H1 (cell line): ENCODE data around the gene PDE9A. TPM values are rescaled to one million over a fixed set of nuclear protein-coding genes. Genes with fewer than 3 reads are reported as not detected.

Experiments used
- CTCF ChIA-PET: fragments of 300-600 bp; sonication (Branson Sonifier 250); formaldehyde crosslinking; loops from one replicate; lab custom pipeline; 2021; ENCODE audit not compliant: partially characterized antibody; lab: Charles Lee
- POLR2A ChIA-PET: fragments of 300-600 bp; sonication (Branson Sonifier 250); formaldehyde crosslinking; loops from one replicate; lab custom pipeline; 2021; ENCODE audit warnings: inconsistent platforms; ENCODE audit not compliant: partially characterized antibody; lab: Charles Lee
- DNase-seq, 2 experiments: peaks; one replicate each; pipeline versions ENCODE4 v3.0.0 to v3.0.0-alpha.2; 2010 to 2022; ENCODE audit warnings: low spot score in 2 of 2, low read depth in 1 of 2, mixed read lengths in 1 of 2
- FAIRE-seq: peaks from 2 replicates; lab custom pipeline; 2011; peaks lifted over from hg19 to GRCh38; lab: Jason Lieb, UNC
- H2AFZ ChIP-seq: 2 replicates; pipeline ENCODE4 v1.8.1; 2012; ENCODE audit warnings: low read length, inconsistent platforms
- H2AK5ac ChIP-seq: 2 replicates; pipeline ENCODE4 v1.6.1; 2013; ENCODE audit warnings: low read depth, low read length
- H2BK120ac ChIP-seq: replicated peaks from 2 replicates; pipeline ENCODE3; 2013; ENCODE audit warnings: low read depth, low read length, inconsistent platforms
- H2BK12ac ChIP-seq: 2 replicates; pipeline ENCODE4 v1.6.1; 2013; ENCODE audit warnings: low read depth, low read length
- H2BK15ac ChIP-seq: 2 replicates; pipeline ENCODE4 v1.6.1; 2013; ENCODE audit warnings: low read length
- H2BK20ac ChIP-seq: 2 replicates; pipeline ENCODE4 v1.6.1; 2013; ENCODE audit warnings: low read length
- H2BK5ac ChIP-seq: 2 replicates; pipeline ENCODE4 v1.6.1; 2013; ENCODE audit warnings: low read depth, low read length
- H3K14ac ChIP-seq: 2 replicates; pipeline ENCODE4 v1.6.1; 2013; ENCODE audit warnings: inconsistent platforms; ENCODE audit not compliant: insufficient read length
- H3K18ac ChIP-seq: 2 replicates; pipeline ENCODE4 v1.6.1; 2013; ENCODE audit warnings: low read length; ENCODE audit errors: extremely low read depth
- H3K23ac ChIP-seq: 2 replicates; pipeline ENCODE4 v1.6.1; 2013; ENCODE audit warnings: inconsistent platforms; ENCODE audit not compliant: insufficient read length
- H3K23me2 ChIP-seq: 2 replicates; pipeline ENCODE4 v1.6.1; 2013; ENCODE audit warnings: low read depth, low read length
- H3K27ac ChIP-seq: 2 replicates; pipeline ENCODE4 v1.6.1; 2011; ENCODE audit warnings: low read depth, low read length, inconsistent platforms
- H3K27me3 ChIP-seq, 4 experiments: replicated peaks in 1 of 4; 1 replicate in 1 of 4; 2 replicates in 3 of 4; pipeline versions ENCODE4 v1.6.1 to v1.8.1; 2011 to 2013; ENCODE audit warnings: low read length in 3 of 4, mild to moderate bottlenecking in 3 of 4, inconsistent platforms in 2 of 4, mixed read lengths in 2 of 4, moderate library complexity in 1 of 4; ENCODE audit not compliant: control insufficient read depth in 3 of 4, insufficient read depth in 3 of 4; ENCODE audit errors: extremely low read depth in 1 of 4
- H3K36me3 ChIP-seq, 4 experiments: 2 replicates each; pipeline versions ENCODE4 v1.6.1 to v1.8.1; 2011 to 2013; ENCODE audit warnings: mild to moderate bottlenecking in 4 of 4, low read length in 3 of 4, moderate library complexity in 2 of 4, control low read depth in 1 of 4, inconsistent platforms in 1 of 4; ENCODE audit not compliant: insufficient read depth in 4 of 4, control insufficient read depth in 2 of 4
- H3K4ac ChIP-seq: replicated peaks from 2 replicates; pipeline ENCODE3; 2013; ENCODE audit warnings: low read length, low read depth, mixed read lengths, inconsistent platforms; ENCODE audit not compliant: insufficient read length
- H3K4me1 ChIP-seq, 4 experiments: replicated peaks in 1 of 4; 1 replicate in 1 of 4; 2 replicates in 3 of 4; pipeline versions ENCODE4 v1.6.1 to v1.8.1; 2011 to 2013; ENCODE audit warnings: low read length in 3 of 4, inconsistent platforms in 2 of 4, mixed read lengths in 1 of 4; ENCODE audit not compliant: insufficient read depth in 4 of 4, control insufficient read depth in 3 of 4
- H3K4me2 ChIP-seq, 2 experiments: 2 replicates each; pipeline versions ENCODE4 v1.6.1 to v1.8.1; 2011 to 2013; ENCODE audit warnings: low read depth in 2 of 2, low read length in 2 of 2, control low read depth in 1 of 2, inconsistent platforms in 1 of 2, mild to moderate bottlenecking in 1 of 2; ENCODE audit not compliant: insufficient read depth in 1 of 2
- H3K4me3 ChIP-seq, 4 experiments: fragments of 200-600, 300-600 bp in 1 of 4; sonication (generic), shearing (Covaris generic), sonication (Bioruptor Twin) in 1 of 4; 2 replicates each; pipeline versions ENCODE4 v1.5.1 to v1.8.1; 2011 to 2016; ENCODE audit warnings: low read length in 4 of 4, low read depth in 3 of 4, control low read depth in 2 of 4, inconsistent platforms in 2 of 4, mild to moderate bottlenecking in 2 of 4, mixed read lengths in 1 of 4, moderate library complexity in 1 of 4; ENCODE audit not compliant: insufficient read depth in 2 of 4; ENCODE audit errors: extremely low read depth in 1 of 4
- H3K56ac ChIP-seq: replicated peaks from 2 replicates; pipeline ENCODE3; 2013; ENCODE audit warnings: low read depth, mild to moderate bottlenecking, mixed read lengths, low read length, inconsistent platforms; ENCODE audit not compliant: insufficient read length
- H3K79me1 ChIP-seq: 2 replicates; pipeline ENCODE4 v1.6.1; 2013; ENCODE audit warnings: low read depth, low read length, control low read depth
- H3K79me2 ChIP-seq, 2 experiments: 2 replicates each; pipeline versions ENCODE4 v1.6.1 to v1.8.1; 2012 to 2013; ENCODE audit warnings: low read length in 2 of 2, mild to moderate bottlenecking in 2 of 2, inconsistent platforms in 1 of 2; ENCODE audit not compliant: insufficient read depth in 2 of 2, control insufficient read depth in 1 of 2
- H3K9ac ChIP-seq, 4 experiments: replicated peaks in 1 of 4; 1 replicate in 1 of 4; 2 replicates in 3 of 4; pipeline versions ENCODE4 v1.6.1 to v1.8.1; 2011 to 2013; ENCODE audit warnings: low read depth in 3 of 4, low read length in 3 of 4, control low read depth in 2 of 4, mild to moderate bottlenecking in 2 of 4, moderate library complexity in 2 of 4, inconsistent platforms in 1 of 4; ENCODE audit errors: extremely low read depth in 1 of 4
- H3K9me3 ChIP-seq, 2 experiments: 2 replicates each; pipeline versions ENCODE4 v1.6.1 to v1.8.1; 2012 to 2013; ENCODE audit warnings: mild to moderate bottlenecking in 2 of 2, moderate library complexity in 2 of 2, control low read depth in 1 of 2, inconsistent platforms in 1 of 2, low read depth in 1 of 2, low read length in 1 of 2, mixed read lengths in 1 of 2; ENCODE audit not compliant: insufficient read depth in 2 of 2
- H4K20me1 ChIP-seq, 2 experiments: replicated peaks in 1 of 2; 2 replicates each; pipeline versions ENCODE3 to v1.8.1; 2011 to 2013; ENCODE audit warnings: inconsistent platforms in 2 of 2, low read length in 2 of 2, mild to moderate bottlenecking in 1 of 2; ENCODE audit not compliant: insufficient read depth in 2 of 2, control insufficient read depth in 1 of 2
- H4K5ac ChIP-seq: 2 replicates; pipeline ENCODE4 v1.6.1; 2013; ENCODE audit warnings: low read length, low read depth, mixed read lengths, inconsistent platforms; ENCODE audit not compliant: insufficient read length
- H4K8ac ChIP-seq: 2 replicates; pipeline ENCODE4 v1.8.0; 2013; ENCODE audit warnings: mild to moderate bottlenecking, moderate library complexity, low read length, inconsistent platforms; ENCODE audit not compliant: insufficient read depth; ENCODE audit errors: extremely low read depth
- H4K91ac ChIP-seq: replicated peaks from 2 replicates; pipeline ENCODE3; 2013; ENCODE audit warnings: low read length, mixed read lengths, inconsistent platforms; ENCODE audit not compliant: insufficient read length
- FOSL1 ChIP-seq: IDR thresholded peaks from 2 replicates; pipeline ENCODE4 v1.6.1; 2011; ENCODE audit warnings: mild to moderate bottlenecking, low read depth, low read length, moderate library complexity; ENCODE audit not compliant: insufficient read depth
- GTF2F1 ChIP-seq: IDR thresholded peaks from 2 replicates; pipeline ENCODE4 v1.6.1; 2012; ENCODE audit warnings: low read depth, low read length, improper control_type of control experiment, borderline replicate concordance
- HDAC6 ChIP-seq: IDR thresholded peaks from one replicate; pipeline ENCODE4 v1.7.1; 2012; ENCODE audit warnings: low read depth, mild to moderate bottlenecking, inconsistent platforms, low read length, moderate library complexity
- KDM1A ChIP-seq: fragments of 200-600, 300-600 bp; sonication (generic); IDR thresholded peaks from 2 replicates; pipeline ENCODE4 v1.7.1; 2016; ENCODE audit warnings: mild to moderate bottlenecking, low read length, borderline replicate concordance
- PHF8 ChIP-seq: fragments of 200-600 bp; sonication (generic); conservative IDR thresholded peaks from 2 replicates; pipeline ENCODE4 v1.7.1; 2012; ENCODE audit warnings: low read depth, mild to moderate bottlenecking, inconsistent platforms, low read length, moderate library complexity
- POU5F1 ChIP-seq: IDR thresholded peaks from 2 replicates; pipeline ENCODE4 v1.6.1; 2011; ENCODE audit warnings: low read depth, mild to moderate bottlenecking, low read length, moderate library complexity
- RFX5 ChIP-seq: IDR thresholded peaks from 2 replicates; pipeline ENCODE4 v1.6.1; 2011; ENCODE audit warnings: low read depth, low read length, improper control_type of control experiment, borderline replicate concordance
- SAP30 ChIP-seq: fragments of 300-600 bp; sonication (generic); IDR thresholded peaks from 2 replicates; pipeline ENCODE4 v1.7.1; 2012; ENCODE audit warnings: low read length, moderate library complexity, mild to moderate bottlenecking, inconsistent platforms; ENCODE audit not compliant: insufficient read depth, insufficient replicate concordance
- SP1 ChIP-seq: IDR thresholded peaks from 2 replicates; pipeline ENCODE4 v1.6.1; 2011; ENCODE audit warnings: low read depth, low read length
- TEAD4 ChIP-seq: IDR thresholded peaks from 2 replicates; pipeline ENCODE4 v1.6.1; 2012; ENCODE audit warnings: low read depth, low read length, inconsistent platforms, mixed read lengths
- WGBS, 2 experiments: shearing (Covaris generic) in 1 of 2; methylation state at CpG; one replicate each; pipeline versions ENCODE4 v1.1.6 to v1.1.7; 2013 to 2015; ENCODE audit warnings: low lambda C conversion rate in 2 of 2, mixed read lengths in 2 of 2, inconsistent platforms in 1 of 2, low coverage in 1 of 2, missing lambda C conversion rate in 1 of 2; ENCODE audit not compliant: insufficient replicate concordance in 2 of 2, insufficient coverage in 1 of 2, insufficient read length in 1 of 2; ENCODE audit errors: extremely low coverage in 1 of 2, missing lambda C conversion rate in 1 of 2; 5-methylcytosine and 5-hydroxymethylcytosine counted together
- polyA plus RNA-seq, 7 experiments: library from polyadenylated mRNA; depleted of rRNA in 3 of 7; stranded (reverse) in 5 of 7; unstranded in 2 of 7; fragments of >200 nt in 5 of 7; fragments of 200-250 nt in 2 of 7; gene quantifications; 1 replicate in 5 of 7; 2 replicates in 1 of 7; 4 replicates in 1 of 7; pipeline versions ENCODE4 v1.2.1 to v1.2.3, GENCODE V29; 2011 to 2013; ENCODE audit warnings: missing spikeins in 2 of 7, mixed read lengths in 2 of 7
- total RNA-seq: library from RNA; stranded (reverse); fragmentation: NEBNext Ultra II Directional; extraction: Animal tissue kit (Norgen Biotek cat#: 25700); gene quantifications from 2 replicates; pipeline ENCODE4 v1.2.1, GENCODE V29; 2021
- TF ChIP-seq, protein P1 (sequence below), 3 experiments: IDR thresholded peaks; 1 replicate in 2 of 3; 2 replicates in 1 of 3; pipeline versions ENCODE4 v1.5.1 to v1.6.1; 2011; ENCODE audit warnings: low read length in 3 of 3, mild to moderate bottlenecking in 3 of 3, inconsistent platforms in 2 of 3, low read depth in 1 of 3, moderate library complexity in 1 of 3; ENCODE audit not compliant: insufficient read depth in 1 of 3; ENCODE audit errors: control extremely low read depth in 1 of 3

PDE9A gene
- total and polyA plus RNA-seq, 2 of the 8 experiments (the other 6 are each of a cell fraction or from before 2014, with no cell fraction given): 39.2 to 45.9 TPM

GRCh38 chr21:42765656-42766055, 112.2 kb downstream of the PDE9A start:
- Histone ChIP-seq H3K27me3 (no peaks in the 10 kb centered on the region), H4K8ac (no peak overlapping the region), H2BK5ac (no peak overlapping the region), H4K5ac (no peak overlapping the region), H2BK12ac (no peak overlapping the region), H4K91ac (no peak overlapping the region), H3K23me2 (peaks cover 4% of the 10 kb centered on the region; the same call in 1 of the 2 replicates), H2BK20ac (no peak overlapping the region), H2AFZ (no peak overlapping the region), H3K79me1 (0 out of 2 replicates have a peak, but pooled peaks cover 4% of the 10 kb centered on the region), H3K4me2 (no peak overlapping the region), H2BK120ac (no peak overlapping the region), H3K36me3 (peaks cover 34 to 58% (median 53%) of the 10 kb centered on the region in 4 experiments; a peak in 7 of 8 replicates), H3K9ac (no peak overlapping the region), H4K20me1 (peaks cover 0 to 7% of the 10 kb centered on the region in 2 experiments), H3K27ac (no peak overlapping the region), H2AK5ac (no peak overlapping the region), H2BK15ac (no peak overlapping the region), H3K4me3 (no peak overlapping the region), H3K4ac (no peak overlapping the region), H3K9me3 (no peaks in the 10 kb centered on the region), H3K56ac (no peak overlapping the region), H3K79me2 (no peaks in the 10 kb centered on the region), H3K14ac (no peak overlapping the region), H3K4me1 (no peaks in the 10 kb centered on the region), H3K23ac (no peak overlapping the region), H3K18ac (no peak overlapping the region)
- 85% methylated on average over 4 of the region's 4 CpGs; no CpG with 5 or more reads in 1 of the 2 experiments for WGBS, 2 experiments
- ChIA-PET POLR2A (interaction anchor here (1.5 kb wide), 1 partner anchor 12 kb away, joined by 3 read pairs; no protein-coding TSS in a partner anchor), CTCF (interaction anchor here (1.1 kb wide), 1 partner anchor 108 kb away, joined by 3 read pairs; no protein-coding TSS in a partner anchor)
- DNase-seq (no peak), FAIRE-seq (no peak)
- TF ChIP-seq SP1: no peak
- TF ChIP-seq, protein P1, sequence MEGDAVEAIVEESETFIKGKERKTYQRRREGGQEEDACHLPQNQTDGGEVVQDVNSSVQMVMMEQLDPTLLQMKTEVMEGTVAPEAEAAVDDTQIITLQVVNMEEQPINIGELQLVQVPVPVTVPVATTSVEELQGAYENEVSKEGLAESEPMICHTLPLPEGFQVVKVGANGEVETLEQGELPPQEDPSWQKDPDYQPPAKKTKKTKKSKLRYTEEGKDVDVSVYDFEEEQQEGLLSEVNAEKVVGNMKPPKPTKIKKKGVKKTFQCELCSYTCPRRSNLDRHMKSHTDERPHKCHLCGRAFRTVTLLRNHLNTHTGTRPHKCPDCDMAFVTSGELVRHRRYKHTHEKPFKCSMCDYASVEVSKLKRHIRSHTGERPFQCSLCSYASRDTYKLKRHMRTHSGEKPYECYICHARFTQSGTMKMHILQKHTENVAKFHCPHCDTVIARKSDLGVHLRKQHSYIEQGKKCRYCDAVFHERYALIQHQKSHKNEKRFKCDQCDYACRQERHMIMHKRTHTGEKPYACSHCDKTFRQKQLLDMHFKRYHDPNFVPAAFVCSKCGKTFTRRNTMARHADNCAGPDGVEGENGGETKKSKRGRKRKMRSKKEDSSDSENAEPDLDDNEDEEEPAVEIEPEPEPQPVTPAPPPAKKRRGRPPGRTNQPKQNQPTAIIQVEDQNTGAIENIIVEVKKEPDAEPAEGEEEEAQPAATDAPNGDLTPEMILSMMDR (IDR thresholded peaks at IDR 0.05; ENCODE audit: control extremely low read depth in 1 of 3, insufficient read depth in 1 of 3, low read depth in 1 of 3, low read length in 3 of 3): no peak
- TF ChIP-seq KDM1A: no peak
- TF ChIP-seq GTF2F1: no peak
- TF ChIP-seq FOSL1: no peak
- TF ChIP-seq TEAD4: no peak
- no peak for TF ChIP-seq RFX5
- TF ChIP-seq HDAC6: no peak
- TF ChIP-seq PHF8: no peak
- no peak for TF ChIP-seq SAP30
- no peak for TF ChIP-seq POU5F1
